ENCODE results near the gene RAI14. TPM values are rescaled to one million over a fixed set of nuclear protein-coding genes. Genes with fewer than 3 reads are reported as not detected.

Gene RAI14
- total RNA-seq, 1 experiment from 2014 or later = 133 TPM

- POLR2A ChIA-PET (ENCODE audit: unreplicated experiment) = interaction anchor here (0.7 kb wide), 1 partner anchor 296 kb away, joined by 5 read pairs; no protein-coding TSS in a partner anchor
- CTCF ChIA-PET = no interaction called here
- Histone ChIP-seq H3K9me2 (ENCODE audit: insufficient read depth) (no peaks in the 10 kb centered on the region), H3K4me2 (no peak overlapping the region), H3K4me3 (no peak overlapping the region), H2AFZ (no peak overlapping the region), H3K27ac (no peak overlapping the region), H4K20me1 (ENCODE audit: insufficient read depth) (no peaks in the 10 kb centered on the region), H3K36me3 (ENCODE audit: low read depth) (peaks cover 65% of the 10 kb centered on the region), H3K79me2 (ENCODE audit: low read depth) (no peaks in the 10 kb centered on the region; the same call in 1 of the 2 replicates), H3F3A (ENCODE audit: insufficient read depth, low read depth) (peaks cover 48% of the 10 kb centered on the region; the same call in 1 of the 2 replicates), H3K27me3 (ENCODE audit: insufficient read depth, low read depth) (no peaks in the 10 kb centered on the region), H3K4me1 (replicated peaks; ENCODE audit: insufficient read depth) (no peaks in the 10 kb centered on the region), H3K9me3 (ENCODE audit: insufficient read depth, low read depth) (no peaks in the 10 kb centered on the region)
- intact Hi-C loops (cut with micrococcal nuclease; ENCODE audit: unreplicated experiment) = loop anchor here (5.0 kb wide), 1 partner anchor 147 kb away; the partner anchor contains the start of gene RAI14
- TF ChIP-seq CTCF (conservative IDR thresholded peaks at IDR 0.05) = no peak
- TF ChIP-seq EZH2 (IDR thresholded peaks at IDR 0.05; ENCODE audit: low read depth) = no peak
- no peak for DNase-seq
- BruUV-seq (replicated peaks) = no TSS peak
Observed at GRCh38 chr5:34803974-34804732, 148.0 kb downstream of the RAI14 start.

GRCh38 chr5:34804913-34805312 is 148.8 kb downstream of the RAI14 start:
- Histone ChIP-seq H3K27me3 (ENCODE audit: insufficient read depth, low read depth) (no peaks in the 10 kb centered on the region), H3K4me3 (no peak overlapping the region), H3K9me3 (ENCODE audit: insufficient read depth, low read depth) (no peaks in the 10 kb centered on the region), H3K4me2 (no peak overlapping the region), H4K20me1 (ENCODE audit: insufficient read depth) (no peaks in the 10 kb centered on the region), H3K9me2 (ENCODE audit: insufficient read depth) (no peaks in the 10 kb centered on the region), H3F3A (ENCODE audit: insufficient read depth, low read depth) (peaks cover 52% of the 10 kb centered on the region; the same call in 1 of the 2 replicates), H3K4me1 (replicated peaks; ENCODE audit: insufficient read depth) (no peaks in the 10 kb centered on the region), H2AFZ (no peak overlapping the region), H3K79me2 (ENCODE audit: low read depth) (no peaks in the 10 kb centered on the region; the same call in 1 of the 2 replicates), H3K36me3 (ENCODE audit: low read depth) (peaks cover 68% of the 10 kb centered on the region), H3K27ac (no peak overlapping the region)
- DNase-seq = no peak
- ChIA-PET POLR2A (ENCODE audit: unreplicated experiment) (interaction anchor here (0.6 to 0.7 kb wide), 3 partner anchors 103 to 296 kb away, joined by 4 to 6 read pairs (median 5); partner anchors contain the start of genes BRIX1 and RAD1), CTCF (no interaction called here)
- intact Hi-C loops (cut with micrococcal nuclease; ENCODE audit: unreplicated experiment) = loop anchor here (5.0 kb wide), 1 partner anchor 148 kb away; the partner anchor contains the start of gene RAI14
- BruUV-seq (replicated peaks) = no TSS peak
- TF ChIP-seq EZH2 (IDR thresholded peaks at IDR 0.05; ENCODE audit: low read depth) (no peak), CTCF (conservative IDR thresholded peaks at IDR 0.05) (no peak)

- no peaks in the 10 kb centered on the region for H3K9me3 ChIP-seq (ENCODE audit: insufficient read depth, low read depth)
Observed at GRCh38 chr5:34806532-34806931, 150.4 kb downstream of the RAI14 start.

More at GRCh38 chr5:34806532-34806931, 150.4 kb downstream of the RAI14 start:
- peaks cover 65% of the 10 kb centered on the region for H3K36me3 ChIP-seq (ENCODE audit: low read depth)
- CTCF ChIA-PET = no interaction called here
- no TSS peak for BruUV-seq (replicated peaks)
- POLR2A ChIA-PET (ENCODE audit: unreplicated experiment) = no interaction called here
- no peaks in the 10 kb centered on the region for H3K4me1 ChIP-seq (replicated peaks; ENCODE audit: insufficient read depth)
- H3K9me2 ChIP-seq (ENCODE audit: insufficient read depth) = no peaks in the 10 kb centered on the region
- H3F3A ChIP-seq (ENCODE audit: insufficient read depth, low read depth) = peaks cover 57% of the 10 kb centered on the region; the same call in 1 of the 2 replicates
- intact Hi-C loops (cut with micrococcal nuclease; ENCODE audit: unreplicated experiment) = no loop called here
- no peak overlapping the region for H3K4me3 ChIP-seq
- no peaks in the 10 kb centered on the region; the same call in 1 of the 2 replicates for H3K79me2 ChIP-seq (ENCODE audit: low read depth)
- TF ChIP-seq EZH2 (IDR thresholded peaks at IDR 0.05; ENCODE audit: low read depth) = no peak
- no peak for TF ChIP-seq CTCF (conservative IDR thresholded peaks at IDR 0.05)
- no peak overlapping the region for H2AFZ ChIP-seq
- no peaks in the 10 kb centered on the region for H3K27me3 ChIP-seq (ENCODE audit: insufficient read depth, low read depth)
- no peak for DNase-seq
- H3K27ac ChIP-seq = no peak overlapping the region
- no peak overlapping the region for H3K4me2 ChIP-seq
- H4K20me1 ChIP-seq (ENCODE audit: insufficient read depth) = no peaks in the 10 kb centered on the region
